Vagina (tissue), 2 donors: Measurements from ENCODE around the gene NYNRIN.
A peak's percentile ranks its signal among the peaks of the same experiment; 100 is the strongest.

ENCODE experiments used
- CTCF ChIP-seq, 3 experiments: fragments of 450-650 bp in 2 of 3; fragments of 200-600 bp in 1 of 3; sonication (generic) in 1 of 3; IDR thresholded peaks; one replicate each; pipeline ENCODE4 v1.5.1; 2017 to 2019; ENCODE audit warnings: antibody characterized with exemption in 3 of 3, mild to moderate bottlenecking in 2 of 3, moderate library complexity in 2 of 3
- POLR2A ChIP-seq, 2 donors: fragments of 450-650 bp; IDR thresholded peaks; one replicate each; pipeline ENCODE4 v1.6.1; 2017; ENCODE audit warnings: antibody characterized with exemption in 2 of 2, mild to moderate bottlenecking in 2 of 2, moderate library complexity in 2 of 2
- POLR2AphosphoS5 ChIP-seq, 2 donors: sonication (generic); formaldehyde crosslinking; IDR thresholded peaks; one replicate each; pipeline ENCODE4 v1.9.0; 2017; ENCODE audit warnings: antibody characterized with exemption in 2 of 2, mild to moderate bottlenecking in 2 of 2, low read depth in 1 of 2; ENCODE audit not compliant: insufficient read depth in 1 of 2

DNA sequence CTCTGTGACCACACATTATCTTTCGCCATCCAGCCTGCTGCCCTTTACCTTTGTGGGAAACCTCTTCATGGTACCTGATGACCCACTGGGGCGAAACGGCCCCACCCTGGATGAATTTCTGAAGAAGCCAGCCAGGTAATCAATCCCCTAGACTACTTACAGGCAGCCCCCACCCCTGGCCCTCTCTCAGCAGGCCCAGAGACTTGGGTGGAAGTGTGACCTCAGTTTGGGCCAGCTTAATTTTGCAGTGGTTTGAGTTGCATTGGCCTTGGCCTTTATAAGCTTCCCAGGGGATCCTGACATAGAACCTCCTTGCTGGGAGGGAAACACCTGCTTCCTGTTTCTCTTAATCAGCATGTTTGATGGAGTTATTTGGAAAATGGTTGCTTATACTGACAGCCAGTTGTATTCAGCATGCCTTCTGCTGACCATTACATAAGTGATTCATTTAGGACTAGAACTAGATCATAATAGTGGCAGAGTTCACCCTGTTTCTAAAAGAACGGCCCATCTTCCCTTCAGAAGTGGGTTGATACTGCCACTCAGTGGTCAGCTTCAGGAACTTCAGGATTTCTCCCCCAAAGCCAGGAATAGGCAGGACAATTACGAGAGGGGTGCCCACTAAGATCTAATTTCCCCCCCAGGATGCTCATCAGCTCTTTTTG is 37.7 kb downstream of the NYNRIN start:
- peak; percentile 58 to 88 (median 81) for TF ChIP-seq CTCF (IDR thresholded peaks at IDR 0.05)
- TF ChIP-seq POLR2A (IDR thresholded peaks at IDR 0.05) = no peak
- peak; percentile 32 to 92 for TF ChIP-seq POLR2AphosphoS5 (IDR thresholded peaks at IDR 0.05; ENCODE audit: insufficient read depth in 1 of 2, low read depth in 1 of 2)
